SU-DHL-6 (cell line): Measurements from ENCODE around the gene STPG4.

Source experiments
- EZH2phosphoT487 ChIP-seq: fragments of 200-600 bp; sonication (generic), shearing (Covaris generic); conservative IDR thresholded peaks from 2 replicates; pipeline ENCODE4 v1.6.1; 2018; ENCODE audit warnings: mild to moderate bottlenecking, antibody characterized with exemption, low read length, moderate library complexity, mixed read lengths
- TF ChIP-seq, protein P1 (sequence below): fragments of 200-600 bp; sonication (generic); IDR thresholded peaks from one replicate; pipeline ENCODE4 v1.5.1; 2017; ENCODE audit warnings: antibody characterized with exemption, mild to moderate bottlenecking, low read length, moderate library complexity; ENCODE audit not compliant: insufficient read depth, poor library complexity, severe bottlenecking

DNA sequence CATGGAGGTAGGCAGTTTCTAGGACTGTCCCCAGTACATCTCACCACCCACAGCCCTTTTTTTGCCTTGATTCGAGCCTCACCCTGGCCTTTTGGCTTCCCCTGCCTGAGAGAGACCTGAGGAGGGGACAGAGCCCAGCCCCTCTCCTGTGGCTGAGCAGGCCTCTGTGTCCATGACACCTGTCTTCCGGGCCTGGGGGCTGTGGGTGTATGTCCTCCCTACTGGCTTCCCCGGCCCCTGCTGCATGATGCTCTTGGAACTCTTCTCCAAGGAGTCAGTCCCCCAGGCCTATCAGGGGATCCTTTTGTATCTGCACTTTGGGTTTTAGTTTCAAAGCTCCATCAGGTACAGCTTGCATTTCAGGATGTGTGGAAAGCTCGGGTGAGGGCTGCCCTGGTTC lies 80.4 kb downstream of the STPG4 start:
- TF ChIP-seq, protein P1, sequence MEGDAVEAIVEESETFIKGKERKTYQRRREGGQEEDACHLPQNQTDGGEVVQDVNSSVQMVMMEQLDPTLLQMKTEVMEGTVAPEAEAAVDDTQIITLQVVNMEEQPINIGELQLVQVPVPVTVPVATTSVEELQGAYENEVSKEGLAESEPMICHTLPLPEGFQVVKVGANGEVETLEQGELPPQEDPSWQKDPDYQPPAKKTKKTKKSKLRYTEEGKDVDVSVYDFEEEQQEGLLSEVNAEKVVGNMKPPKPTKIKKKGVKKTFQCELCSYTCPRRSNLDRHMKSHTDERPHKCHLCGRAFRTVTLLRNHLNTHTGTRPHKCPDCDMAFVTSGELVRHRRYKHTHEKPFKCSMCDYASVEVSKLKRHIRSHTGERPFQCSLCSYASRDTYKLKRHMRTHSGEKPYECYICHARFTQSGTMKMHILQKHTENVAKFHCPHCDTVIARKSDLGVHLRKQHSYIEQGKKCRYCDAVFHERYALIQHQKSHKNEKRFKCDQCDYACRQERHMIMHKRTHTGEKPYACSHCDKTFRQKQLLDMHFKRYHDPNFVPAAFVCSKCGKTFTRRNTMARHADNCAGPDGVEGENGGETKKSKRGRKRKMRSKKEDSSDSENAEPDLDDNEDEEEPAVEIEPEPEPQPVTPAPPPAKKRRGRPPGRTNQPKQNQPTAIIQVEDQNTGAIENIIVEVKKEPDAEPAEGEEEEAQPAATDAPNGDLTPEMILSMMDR: no peak
- no peak for TF ChIP-seq EZH2phosphoT487
